Endothelial cell (in vitro differentiated cells): ENCODE measurements around the gene LIG3. TPM values are rescaled to one million over a fixed set of nuclear protein-coding genes. Genes with fewer than 3 reads are reported as not detected.

Source experiments
- DNase-seq: peaks from one replicate; pipeline ENCODE4 v3.0.0; 2021; ENCODE audit warnings: low spot score
- H3K27ac Mint-ChIP-seq: one replicate; pipeline ENCODE4 v1.8.0; 2021; ENCODE audit warnings: mixed read lengths, inconsistent platforms; ENCODE audit not compliant: unreplicated experiment
- H3K27me3 Mint-ChIP-seq: one replicate; pipeline ENCODE4 v1.8.0; 2021; ENCODE audit warnings: mild to moderate bottlenecking, moderate library complexity, mixed read lengths, inconsistent platforms; ENCODE audit not compliant: unreplicated experiment
- H3K36me3 Mint-ChIP-seq: one replicate; pipeline ENCODE4 v1.8.0; 2021; ENCODE audit warnings: mild to moderate bottlenecking, low read depth, mixed read lengths, inconsistent platforms; ENCODE audit not compliant: unreplicated experiment
- H3K4me1 Mint-ChIP-seq: one replicate; pipeline ENCODE4 v1.8.0; 2021; ENCODE audit warnings: mild to moderate bottlenecking, mixed read lengths, inconsistent platforms; ENCODE audit not compliant: unreplicated experiment
- H3K4me3 Mint-ChIP-seq: one replicate; pipeline ENCODE4 v1.8.0; 2021; ENCODE audit warnings: mild to moderate bottlenecking, mixed read lengths, inconsistent platforms; ENCODE audit not compliant: unreplicated experiment
- H3K9me3 Mint-ChIP-seq: one replicate; pipeline ENCODE4 v1.8.0; 2021; ENCODE audit warnings: mixed read lengths, inconsistent platforms; ENCODE audit not compliant: unreplicated experiment
- CTCF ChIP-seq: fragments of 200-600 bp; sonication (generic); IDR thresholded peaks from one replicate; pipeline ENCODE4 v1.5.0; 2021; ENCODE audit warnings: antibody characterized with exemption; ENCODE audit not compliant: unreplicated experiment
- total RNA-seq: library from RNA; stranded (reverse); fragmentation: NEBNext Ultra II Directional; extraction: Animal tissue kit (Norgen Biotek cat#: 25700); gene quantifications from one replicate; pipeline ENCODE4 v1.2.1, GENCODE V29; 2021; ENCODE audit not compliant: unreplicated experiment

LIG3 gene
- total RNA-seq, 1 donor from 2014 or later: 42.1 TPM

DNA sequence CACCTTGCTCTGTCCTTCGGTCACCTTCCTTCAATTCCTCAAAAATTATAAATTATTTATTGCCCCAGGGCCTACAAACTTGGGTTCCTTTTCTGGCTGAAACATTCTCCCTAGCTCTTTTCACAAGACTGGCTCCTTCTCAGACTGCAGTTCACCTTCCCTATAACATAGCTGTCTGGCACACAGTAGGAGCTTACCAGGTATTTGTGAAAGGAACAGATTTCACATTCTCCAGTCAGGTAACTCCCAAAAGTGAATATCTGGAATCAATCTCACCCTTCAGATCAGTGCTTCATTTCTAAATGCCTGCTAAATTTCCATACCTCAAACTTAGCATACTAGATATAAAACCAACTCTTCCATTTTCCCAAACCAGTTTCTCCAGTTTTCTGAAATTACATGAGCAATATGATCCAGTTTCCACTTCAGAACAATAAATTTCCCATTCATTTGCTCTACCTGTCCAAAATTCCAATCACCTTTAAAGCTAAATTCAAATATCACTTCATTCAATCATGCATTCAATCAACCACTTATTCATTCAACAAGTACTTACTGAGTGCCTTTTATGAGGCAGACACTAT lies 77.1 kb downstream of the LIG3 start:
- DNase-seq: no peak
- Mint-ChIP-seq H3K36me3 (no peaks in the 10 kb centered on the region), H3K27ac (no peak overlapping the region), H3K4me3 (no peak overlapping the region), H3K9me3 (no peaks in the 10 kb centered on the region), H3K27me3 (peaks cover 3% of the 10 kb centered on the region), H3K4me1 (peaks cover 5% of the 10 kb centered on the region)
- no peak for TF ChIP-seq CTCF

Other genes starting within 250 kb of the LIG3 start
- 3.9 TPM for gene CCT6B, start 19.1 kb upstream of the LIG3 start, total RNA-seq
- 18.5 TPM for gene ZNF830, start 19.0 kb upstream of the LIG3 start, total RNA-seq
- gene RFFL, start 83.2 kb downstream of the LIG3 start, total RNA-seq: 20.6 TPM
- 16.3 TPM for gene RAD51D, start 139.3 kb downstream of the LIG3 start, total RNA-seq
- gene FNDC8, start 141.1 kb downstream of the LIG3 start, total RNA-seq: not detected
- 16.7 TPM for gene NLE1, start 161.8 kb downstream of the LIG3 start, total RNA-seq
- gene UNC45B, start 167.3 kb downstream of the LIG3 start, total RNA-seq: 1.9 TPM
- not detected for gene SLC35G3, start 213.9 kb downstream of the LIG3 start, total RNA-seq